GM12878 (cell line): Measurements from ENCODE around the gene SCGB1A1. TPM values are rescaled to one million over a fixed set of nuclear protein-coding genes. Genes with fewer than 3 reads are reported as not detected.

ENCODE experiments used
- ATAC-seq: fragments of 200-7000 bp; cut with Tn5 transposase; 3 replicates; pipeline ENCODE4 v1.9.1; 2020; ENCODE audit warnings: mild to moderate bottlenecking, moderate library complexity
- BruUV-seq: library from RNA; stranded (reverse); fragments of 400-500 nt; replicated peaks from 2 replicates; lab custom pipeline; 2021; lab: Mats Ljungman, UMichigan
- CTCF ChIA-PET: fragments of 300-600 bp; sonication (Branson Sonifier 250); formaldehyde crosslinking; extraction: SDS; loops from one replicate; lab custom pipeline; 2021; ENCODE audit warnings: inconsistent platforms; lab: Yijun Ruan, JAX
- POLR2A ChIA-PET: fragments of 350-600 bp; formaldehyde crosslinking; extraction: SDS; loops from one replicate; lab custom pipeline; 2021; ENCODE audit warnings: inconsistent platforms; lab: Charles Lee
- RAD21 ChIA-PET: fragments of 300-600 bp; sonication (Branson Sonifier 250); formaldehyde crosslinking; loops from one replicate; lab custom pipeline; 2023; ENCODE audit warnings: antibody characterized with exemption; ENCODE audit not compliant: unreplicated experiment; lab: Charles Lee
- SMC1A ChIA-PET: fragments of 300-600 bp; sonication (Branson Sonifier 250); formaldehyde crosslinking; loops from one replicate; lab custom pipeline; 2023; ENCODE audit not compliant: unreplicated experiment, uncharacterized antibody; lab: Charles Lee
- DNase-seq: peaks from one replicate; pipeline ENCODE4 v3.0.0-alpha.2; 2011; ENCODE audit warnings: low read depth, low spot score
- FAIRE-seq: peaks from 3 replicates; lab custom pipeline; 2011; peaks lifted over from hg19 to GRCh38; lab: Jason Lieb, UNC
- H2AFZ ChIP-seq: 2 replicates; pipeline ENCODE4 v1.6.0; 2011; ENCODE audit warnings: low read depth, low read length, control low read depth; ENCODE audit not compliant: control insufficient read depth
- H3K27ac ChIP-seq: 2 replicates; pipeline ENCODE4 v1.5.1; 2011; ENCODE audit warnings: control low read depth; ENCODE audit not compliant: control insufficient read depth, insufficient read depth
- H3K27me3 ChIP-seq, 2 experiments: replicated peaks in 1 of 2; 2 replicates each; pipeline versions ENCODE4 v1.6.0 to v1.6.1; 2011; ENCODE audit warnings: low read length in 1 of 2; ENCODE audit not compliant: control insufficient read depth in 2 of 2, insufficient read depth in 2 of 2
- H3K36me3 ChIP-seq, 2 experiments: 2 replicates each; pipeline ENCODE4 v1.5.1; 2011; ENCODE audit warnings: low read length in 1 of 2; ENCODE audit not compliant: control insufficient read depth in 2 of 2, insufficient read depth in 2 of 2
- H3K4me1 ChIP-seq: 2 replicates; pipeline ENCODE4 v1.6.1; 2011; ENCODE audit warnings: mild to moderate bottlenecking, low read length, moderate library complexity, mixed read lengths; ENCODE audit not compliant: control insufficient read depth, insufficient read depth
- H3K4me2 ChIP-seq: 2 replicates; pipeline ENCODE4 v1.6.0; 2011; ENCODE audit warnings: control low read depth; ENCODE audit not compliant: control insufficient read depth, insufficient read depth
- H3K4me3 ChIP-seq: fragments of 200-600 bp; sonication (generic); 2 replicates; pipeline ENCODE4 v1.5.1; 2016
- H3K79me2 ChIP-seq: 2 replicates; pipeline ENCODE4 v1.6.0; 2011; ENCODE audit warnings: low read length; ENCODE audit not compliant: control insufficient read depth, insufficient read depth
- H3K9ac ChIP-seq: 2 replicates; pipeline ENCODE4 v1.8.0; 2011; ENCODE audit warnings: low read length, control low read depth, mixed read lengths; ENCODE audit not compliant: control insufficient read depth, insufficient read depth
- H3K9me3 ChIP-seq: replicated peaks from 3 replicates; pipeline ENCODE4 v1.5.1; 2011; ENCODE audit warnings: mild to moderate bottlenecking, low read length; ENCODE audit not compliant: control insufficient read depth, insufficient read depth
- H4K20me1 ChIP-seq: 2 replicates; pipeline ENCODE4 v1.6.0; 2011; ENCODE audit not compliant: control insufficient read depth, insufficient read depth
- CHD1 ChIP-seq: IDR thresholded peaks from 2 replicates; pipeline ENCODE4 v1.6.1; 2012; ENCODE audit warnings: low read depth, low read length, improper control_type of control experiment
- EZH2 ChIP-seq: IDR thresholded peaks from 2 replicates; pipeline ENCODE4 v1.6.1; 2012; ENCODE audit warnings: low read depth, mild to moderate bottlenecking, control low read depth, inconsistent platforms, low read length, borderline replicate concordance; ENCODE audit not compliant: control insufficient read depth
- FOXK2 ChIP-seq: fragments of 450-650 bp; IDR thresholded peaks from 2 replicates; pipeline ENCODE4 v1.6.1; 2017; ENCODE audit warnings: mild to moderate bottlenecking, moderate library complexity
- HSF1 ChIP-seq: fragments of 150-350 bp; IDR thresholded peaks from 2 replicates; pipeline ENCODE4 v1.6.1; 2014; ENCODE audit warnings: mild to moderate bottlenecking, low read depth, low read length
- IKZF1 ChIP-seq: fragments of 450-650 bp; conservative IDR thresholded peaks from 2 replicates; pipeline ENCODE4 v1.6.1; 2017; ENCODE audit warnings: antibody characterized with exemption, mild to moderate bottlenecking
- KAT2A ChIP-seq: conservative IDR thresholded peaks from 2 replicates; pipeline ENCODE4 v1.6.1; 2011; ENCODE audit warnings: low read depth, low read length; ENCODE audit not compliant: control insufficient read depth
- MYB ChIP-seq: fragments of 150-350 bp; IDR thresholded peaks from 2 replicates; pipeline ENCODE4 v1.6.1; 2014; ENCODE audit warnings: mild to moderate bottlenecking, low read depth, low read length, borderline replicate concordance
- NKRF ChIP-seq: fragments of 450-650 bp; conservative IDR thresholded peaks from 2 replicates; pipeline ENCODE4 v1.6.1; 2017; ENCODE audit warnings: mild to moderate bottlenecking, moderate library complexity
- NR2C1 ChIP-seq: fragments of 450-650 bp; IDR thresholded peaks from 2 replicates; pipeline ENCODE4 v1.6.1; 2017; ENCODE audit warnings: antibody characterized with exemption, mild to moderate bottlenecking, moderate library complexity
- SMAD1 ChIP-seq: fragments of 450-650 bp; IDR thresholded peaks from 2 replicates; pipeline ENCODE4 v1.6.1; 2018; ENCODE audit warnings: mild to moderate bottlenecking, low read depth; ENCODE audit not compliant: partially characterized antibody
- SMC3 ChIP-seq: IDR thresholded peaks from 2 replicates; pipeline ENCODE4 v1.6.1; 2011; ENCODE audit warnings: low read length, improper control_type of control experiment, borderline replicate concordance
- WGBS: methylation state at CpG from one replicate; pipeline ENCODE4 v1.1.6; 2016; ENCODE audit warnings: low lambda C conversion rate; ENCODE audit not compliant: insufficient replicate concordance, insufficient coverage; ENCODE audit errors: missing lambda C conversion rate; 5-methylcytosine and 5-hydroxymethylcytosine counted together
- in situ Hi-C: fragments of 300-500 bp; cut with MboI; formaldehyde crosslinking; loops from 9 replicates; pipeline ENCODE4 v1.14.3; 2018; ENCODE audit warnings: mixed read lengths
- intact Hi-C: fragments of 100-400 bp; cut with micrococcal nuclease; formaldehyde crosslinking; loops from one replicate; pipeline ENCODE4 v1.14.2; 2022; ENCODE audit not compliant: unreplicated experiment
- polyA plus RNA-seq, 11 experiments: library from polyadenylated mRNA; depleted of rRNA in 4 of 11; unstranded in 6 of 11; stranded (reverse) in 5 of 11; fragments of >200 nt; fragmentation: Nextera tagmentation in 4 of 11; fragmentation: Illumina TruSeq in 1 of 11; extraction: Ambion mirVana in 4 of 11; extraction: Trizol in 1 of 11; gene quantifications; 1 replicate in 1 of 11; 2 replicates in 10 of 11; pipeline versions ENCODE4 v1.2.1 to v1.2.3, GENCODE V29; 2011 to 2016; ENCODE audit warnings: inconsistent platforms in 2 of 11, missing spikeins in 2 of 11, low read depth in 1 of 11
- total RNA-seq, 4 experiments: library from RNA; depleted of rRNA in 3 of 4; stranded (reverse); fragments of >200 nt in 3 of 4; fragmentation: Illumina TruSeq in 1 of 4; extraction: Trizol in 1 of 4; gene quantifications; 2 replicates each; pipeline versions ENCODE4 v1.2.1 to v1.2.3, GENCODE V29; 2013 to 2021
- TF ChIP-seq, protein P1 (sequence below): fragments of 450-650 bp; IDR thresholded peaks from 2 replicates; pipeline ENCODE4 v1.6.1; 2018; ENCODE audit warnings: mild to moderate bottlenecking, low read depth, moderate library complexity; ENCODE audit not compliant: partially characterized antibody
- TF ChIP-seq, protein P2 (sequence below): IDR thresholded peaks from 2 replicates; pipeline ENCODE4 v1.6.1; 2011; ENCODE audit warnings: borderline replicate concordance, low read depth, mild to moderate bottlenecking, moderate library complexity, low read length; ENCODE audit not compliant: insufficient read depth, poor library complexity, severe bottlenecking
- TF ChIP-seq, protein P3 (sequence below): fragments of 450-650 bp; IDR thresholded peaks from 2 replicates; pipeline ENCODE4 v1.6.1; 2017; ENCODE audit warnings: low read depth, mild to moderate bottlenecking, moderate library complexity

Gene SCGB1A1
- total and polyA plus RNA-seq, 10 of the 15 experiments (the other 5 are each of a cell fraction or from before 2014, with no cell fraction given), result not detected

- ChIA-PET RAD21 (no interaction called here), POLR2A (interaction anchor here (0.9 to 1.2 kb wide), 3 partner anchors 9 to 94 kb away, joined by 3 read pairs; no protein-coding TSS in a partner anchor), CTCF (interaction anchor here (1.5 to 1.7 kb wide), 3 partner anchors 9 to 68 kb away, joined by 5 to 7 read pairs (median 5); no protein-coding TSS in a partner anchor), SMC1A (interaction anchor here (1.0 kb wide), 1 partner anchor 93 kb away, joined by 3 read pairs; no protein-coding TSS in a partner anchor)
- DNase-seq, result no peak
- intact Hi-C loops (no loop called here), in situ Hi-C loops (no loop called here)
- WGBS, result 40% methylated on average over 9 of the region's 9 CpGs
- Histone ChIP-seq H4K20me1 (no peaks in the 10 kb centered on the region), H3K4me1 (no peaks in the 10 kb centered on the region), H3K9ac (no peak overlapping the region), H3K4me3 (no peak overlapping the region), H3K27me3 (peaks cover 2 to 3% of the 10 kb centered on the region in 2 experiments; a peak in 1 of 4 replicates), H3K4me2 (no peak overlapping the region), H3K79me2 (no peaks in the 10 kb centered on the region), H2AFZ (no peak overlapping the region), H3K27ac (no peak overlapping the region), H3K9me3 (no peaks in the 10 kb centered on the region), H3K36me3 (no peaks in the 10 kb centered on the region)
- FAIRE-seq, result no peak
- ATAC-seq, result peak; percentile 29; the same call in 1 of the 3 replicates
- no TSS peak for BruUV-seq
- no peak for TF ChIP-seq NR2C1
- no peak for TF ChIP-seq NKRF
- no peak for TF ChIP-seq EZH2
- TF ChIP-seq KAT2A, result no peak
- no peak for TF ChIP-seq FOXK2
- no peak for TF ChIP-seq MYB
- TF ChIP-seq, protein P1, sequence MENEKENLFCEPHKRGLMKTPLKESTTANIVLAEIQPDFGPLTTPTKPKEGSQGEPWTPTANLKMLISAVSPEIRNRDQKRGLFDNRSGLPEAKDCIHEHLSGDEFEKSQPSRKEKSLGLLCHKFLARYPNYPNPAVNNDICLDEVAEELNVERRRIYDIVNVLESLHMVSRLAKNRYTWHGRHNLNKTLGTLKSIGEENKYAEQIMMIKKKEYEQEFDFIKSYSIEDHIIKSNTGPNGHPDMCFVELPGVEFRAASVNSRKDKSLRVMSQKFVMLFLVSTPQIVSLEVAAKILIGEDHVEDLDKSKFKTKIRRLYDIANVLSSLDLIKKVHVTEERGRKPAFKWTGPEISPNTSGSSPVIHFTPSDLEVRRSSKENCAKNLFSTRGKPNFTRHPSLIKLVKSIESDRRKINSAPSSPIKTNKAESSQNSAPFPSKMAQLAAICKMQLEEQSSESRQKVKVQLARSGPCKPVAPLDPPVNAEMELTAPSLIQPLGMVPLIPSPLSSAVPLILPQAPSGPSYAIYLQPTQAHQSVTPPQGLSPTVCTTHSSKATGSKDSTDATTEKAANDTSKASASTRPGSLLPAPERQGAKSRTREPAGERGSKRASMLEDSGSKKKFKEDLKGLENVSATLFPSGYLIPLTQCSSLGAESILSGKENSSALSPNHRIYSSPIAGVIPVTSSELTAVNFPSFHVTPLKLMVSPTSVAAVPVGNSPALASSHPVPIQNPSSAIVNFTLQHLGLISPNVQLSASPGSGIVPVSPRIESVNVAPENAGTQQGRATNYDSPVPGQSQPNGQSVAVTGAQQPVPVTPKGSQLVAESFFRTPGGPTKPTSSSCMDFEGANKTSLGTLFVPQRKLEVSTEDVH, result no peak
- TF ChIP-seq, protein P2, sequence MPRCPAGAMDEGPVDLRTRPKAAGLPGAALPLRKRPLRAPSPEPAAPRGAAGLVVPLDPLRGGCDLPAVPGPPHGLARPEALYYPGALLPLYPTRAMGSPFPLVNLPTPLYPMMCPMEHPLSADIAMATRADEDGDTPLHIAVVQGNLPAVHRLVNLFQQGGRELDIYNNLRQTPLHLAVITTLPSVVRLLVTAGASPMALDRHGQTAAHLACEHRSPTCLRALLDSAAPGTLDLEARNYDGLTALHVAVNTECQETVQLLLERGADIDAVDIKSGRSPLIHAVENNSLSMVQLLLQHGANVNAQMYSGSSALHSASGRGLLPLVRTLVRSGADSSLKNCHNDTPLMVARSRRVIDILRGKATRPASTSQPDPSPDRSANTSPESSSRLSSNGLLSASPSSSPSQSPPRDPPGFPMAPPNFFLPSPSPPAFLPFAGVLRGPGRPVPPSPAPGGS, result no peak
- no peak for TF ChIP-seq IKZF1
- no peak for TF ChIP-seq SMC3
- TF ChIP-seq SMAD1, result no peak
- no peak for TF ChIP-seq HSF1
- TF ChIP-seq, protein P3, sequence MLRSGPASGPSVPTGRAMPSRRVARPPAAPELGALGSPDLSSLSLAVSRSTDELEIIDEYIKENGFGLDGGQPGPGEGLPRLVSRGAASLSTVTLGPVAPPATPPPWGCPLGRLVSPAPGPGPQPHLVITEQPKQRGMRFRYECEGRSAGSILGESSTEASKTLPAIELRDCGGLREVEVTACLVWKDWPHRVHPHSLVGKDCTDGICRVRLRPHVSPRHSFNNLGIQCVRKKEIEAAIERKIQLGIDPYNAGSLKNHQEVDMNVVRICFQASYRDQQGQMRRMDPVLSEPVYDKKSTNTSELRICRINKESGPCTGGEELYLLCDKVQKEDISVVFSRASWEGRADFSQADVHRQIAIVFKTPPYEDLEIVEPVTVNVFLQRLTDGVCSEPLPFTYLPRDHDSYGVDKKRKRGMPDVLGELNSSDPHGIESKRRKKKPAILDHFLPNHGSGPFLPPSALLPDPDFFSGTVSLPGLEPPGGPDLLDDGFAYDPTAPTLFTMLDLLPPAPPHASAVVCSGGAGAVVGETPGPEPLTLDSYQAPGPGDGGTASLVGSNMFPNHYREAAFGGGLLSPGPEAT, result no peak
- no peak for TF ChIP-seq CHD1
Observed at GRCh38 chr11:62449451-62449851, 30.6 kb downstream of the SCGB1A1 start.
